ENCODE data around the gene SLC38A10. TPM values are rescaled to one million over a fixed set of nuclear protein-coding genes. Genes with fewer than 3 reads are reported as not detected.

The SLC38A10 gene
- total RNA-seq: 35.5 and 49.2 TPM in 2 replicates

DNA sequence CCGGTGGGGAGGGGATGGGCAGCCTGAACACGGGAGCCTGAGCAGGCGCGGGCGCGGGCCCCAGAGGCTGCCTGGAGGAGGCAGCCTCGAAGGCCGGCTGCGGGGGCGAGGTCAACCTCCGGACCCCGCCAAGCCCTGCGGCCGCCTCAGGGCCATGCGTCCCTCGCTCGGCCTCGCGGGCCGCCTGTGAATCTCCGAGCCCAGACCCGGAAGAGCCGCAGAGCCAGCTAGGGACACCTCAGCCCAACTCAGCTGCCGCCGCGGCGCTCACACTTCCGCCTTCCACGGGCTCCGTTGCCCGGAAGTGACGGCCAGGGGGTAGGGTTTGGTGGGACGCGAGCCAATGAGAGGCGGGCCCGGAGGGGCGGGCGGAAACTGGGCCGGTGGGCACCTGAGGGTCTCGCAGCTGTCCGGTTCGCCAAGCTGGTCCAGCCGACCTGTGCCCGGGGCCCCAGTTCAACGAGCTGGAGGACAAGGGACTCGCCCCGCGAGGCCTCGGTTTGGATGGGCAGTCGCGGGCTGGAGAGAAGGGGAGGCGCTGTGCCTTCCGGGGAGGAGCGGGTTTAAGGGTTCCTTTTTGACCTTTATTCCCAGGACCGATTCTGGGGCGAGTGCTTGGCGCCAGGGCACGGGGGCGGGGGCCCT is at the start of gene SLC38A10:
TSS of gene SLC38A10 (minus strand) at position 277 of the 645 bp plus-strand sequence. CDS start 386 bp downstream, outside the sequence.
- H3K27me3 ChIP-seq (ENCODE audit: control insufficient read depth, insufficient read depth, low read length): no peaks in the 10 kb centered on the region
- DNase-seq (ENCODE audit: low read depth): peak; percentile 71
- H3K4me3 ChIP-seq (ENCODE audit: low read depth, low read length): peak within 1 kb of the TSS; percentile 94
- TF ChIP-seq, protein P1, sequence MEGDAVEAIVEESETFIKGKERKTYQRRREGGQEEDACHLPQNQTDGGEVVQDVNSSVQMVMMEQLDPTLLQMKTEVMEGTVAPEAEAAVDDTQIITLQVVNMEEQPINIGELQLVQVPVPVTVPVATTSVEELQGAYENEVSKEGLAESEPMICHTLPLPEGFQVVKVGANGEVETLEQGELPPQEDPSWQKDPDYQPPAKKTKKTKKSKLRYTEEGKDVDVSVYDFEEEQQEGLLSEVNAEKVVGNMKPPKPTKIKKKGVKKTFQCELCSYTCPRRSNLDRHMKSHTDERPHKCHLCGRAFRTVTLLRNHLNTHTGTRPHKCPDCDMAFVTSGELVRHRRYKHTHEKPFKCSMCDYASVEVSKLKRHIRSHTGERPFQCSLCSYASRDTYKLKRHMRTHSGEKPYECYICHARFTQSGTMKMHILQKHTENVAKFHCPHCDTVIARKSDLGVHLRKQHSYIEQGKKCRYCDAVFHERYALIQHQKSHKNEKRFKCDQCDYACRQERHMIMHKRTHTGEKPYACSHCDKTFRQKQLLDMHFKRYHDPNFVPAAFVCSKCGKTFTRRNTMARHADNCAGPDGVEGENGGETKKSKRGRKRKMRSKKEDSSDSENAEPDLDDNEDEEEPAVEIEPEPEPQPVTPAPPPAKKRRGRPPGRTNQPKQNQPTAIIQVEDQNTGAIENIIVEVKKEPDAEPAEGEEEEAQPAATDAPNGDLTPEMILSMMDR (IDR thresholded peaks at IDR 0.05; ENCODE audit: insufficient read depth, low read length, severe bottlenecking): peak; percentile 16
- FAIRE-seq: no peak
- H3K36me3 ChIP-seq (ENCODE audit: control insufficient read depth, insufficient read depth, low read length): peaks cover 3% of the 10 kb centered on the region

DNA sequence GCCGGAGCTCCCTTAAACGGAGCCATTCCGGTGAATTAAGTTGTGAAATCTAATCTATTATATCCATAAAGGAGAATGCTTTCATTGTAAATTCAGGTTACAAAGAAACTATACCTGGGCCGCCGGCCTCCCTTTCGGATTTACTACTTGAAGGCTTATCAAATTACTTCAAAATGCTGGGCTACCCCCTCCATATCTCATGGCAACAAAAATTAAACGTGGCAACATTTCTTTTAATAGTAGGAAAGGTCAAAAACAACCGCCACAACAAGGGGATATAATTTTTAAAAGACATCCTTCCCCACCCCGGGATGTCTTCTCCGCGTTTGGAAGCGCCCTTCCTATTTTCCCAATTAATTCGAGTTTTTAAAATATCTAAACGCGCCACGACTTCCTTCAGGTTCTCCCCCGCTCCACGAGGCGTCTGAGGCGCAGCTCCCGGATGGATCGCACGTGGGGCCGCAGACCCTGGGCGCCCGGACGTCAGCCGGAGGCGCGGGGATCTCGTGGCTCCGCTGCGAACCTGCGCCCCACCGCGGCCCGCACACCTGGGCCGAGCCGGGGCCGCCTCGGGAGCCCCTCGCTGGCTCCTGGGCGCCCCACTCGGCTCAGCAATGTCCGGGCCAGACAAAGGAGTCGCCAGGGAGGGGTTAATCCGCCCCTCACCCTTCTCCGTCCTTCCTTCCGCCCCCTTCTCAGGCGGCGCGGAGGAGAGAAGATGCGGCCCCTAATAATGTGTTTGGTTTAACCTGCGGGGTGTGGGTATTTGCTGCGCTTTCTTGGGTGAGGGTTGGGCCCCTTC is 47.4 kb upstream of the SLC38A10 start:
- Histone ChIP-seq H3K4me3 (ENCODE audit: low read depth, low read length) (peak overlapping the region; percentile 87), H3K27me3 (ENCODE audit: control insufficient read depth, insufficient read depth, low read length) (no peaks in the 10 kb centered on the region), H3K36me3 (ENCODE audit: control insufficient read depth, insufficient read depth, low read length) (no peaks in the 10 kb centered on the region)
- DNase-seq (ENCODE audit: low read depth): no peak
- TF ChIP-seq, protein P1 (IDR thresholded peaks at IDR 0.05; ENCODE audit: insufficient read depth, low read length, severe bottlenecking): no peak
- FAIRE-seq: no peak

DNA sequence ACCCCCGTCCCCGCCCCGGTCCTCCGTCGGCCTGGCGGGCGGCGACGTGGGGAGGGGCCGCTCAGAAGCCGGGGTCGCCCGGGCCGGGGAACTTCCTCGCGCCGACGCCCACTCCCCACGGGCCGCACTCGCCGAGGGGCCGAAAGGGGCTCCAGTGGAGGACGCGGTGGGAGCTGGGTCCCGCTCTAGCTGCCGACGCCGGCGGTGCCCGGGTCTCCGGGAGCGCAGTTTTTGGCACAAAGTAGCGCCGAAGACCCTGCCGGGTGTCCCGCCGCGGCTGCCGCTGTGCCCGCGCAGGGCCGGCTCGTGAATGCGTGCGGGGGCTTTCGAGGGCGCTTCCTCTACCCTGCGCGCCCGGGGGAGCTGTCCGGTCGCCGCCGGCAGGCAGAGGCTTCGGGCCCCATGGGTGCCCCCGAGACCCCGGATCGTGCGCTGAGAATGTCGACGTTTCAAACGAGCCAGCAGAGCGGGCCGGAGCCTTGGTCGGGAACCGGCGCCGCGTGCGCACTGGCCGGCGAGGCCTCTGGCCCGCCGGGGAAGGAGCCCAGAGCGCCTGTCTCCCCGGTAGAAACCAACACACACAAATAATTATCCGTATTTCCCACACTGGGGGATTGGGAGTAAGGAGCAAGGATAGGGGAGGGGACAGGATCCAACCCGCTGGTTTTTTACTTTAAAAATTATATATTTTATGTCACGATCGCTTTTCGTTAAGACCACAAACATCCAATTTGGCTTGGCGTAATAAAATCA is 46.6 kb upstream of the SLC38A10 start:
- FAIRE-seq (no peak), DNase-seq (ENCODE audit: low read depth) (no peak)
- H3K36me3 ChIP-seq (ENCODE audit: control insufficient read depth, insufficient read depth, low read length): no peaks in the 10 kb centered on the region
- peak overlapping the region; percentile 87 for H3K4me3 ChIP-seq (ENCODE audit: low read depth, low read length)
- no peaks in the 10 kb centered on the region for H3K27me3 ChIP-seq (ENCODE audit: control insufficient read depth, insufficient read depth, low read length)
- TF ChIP-seq, protein P1 (IDR thresholded peaks at IDR 0.05; ENCODE audit: insufficient read depth, low read length, severe bottlenecking): no peak

DNA sequence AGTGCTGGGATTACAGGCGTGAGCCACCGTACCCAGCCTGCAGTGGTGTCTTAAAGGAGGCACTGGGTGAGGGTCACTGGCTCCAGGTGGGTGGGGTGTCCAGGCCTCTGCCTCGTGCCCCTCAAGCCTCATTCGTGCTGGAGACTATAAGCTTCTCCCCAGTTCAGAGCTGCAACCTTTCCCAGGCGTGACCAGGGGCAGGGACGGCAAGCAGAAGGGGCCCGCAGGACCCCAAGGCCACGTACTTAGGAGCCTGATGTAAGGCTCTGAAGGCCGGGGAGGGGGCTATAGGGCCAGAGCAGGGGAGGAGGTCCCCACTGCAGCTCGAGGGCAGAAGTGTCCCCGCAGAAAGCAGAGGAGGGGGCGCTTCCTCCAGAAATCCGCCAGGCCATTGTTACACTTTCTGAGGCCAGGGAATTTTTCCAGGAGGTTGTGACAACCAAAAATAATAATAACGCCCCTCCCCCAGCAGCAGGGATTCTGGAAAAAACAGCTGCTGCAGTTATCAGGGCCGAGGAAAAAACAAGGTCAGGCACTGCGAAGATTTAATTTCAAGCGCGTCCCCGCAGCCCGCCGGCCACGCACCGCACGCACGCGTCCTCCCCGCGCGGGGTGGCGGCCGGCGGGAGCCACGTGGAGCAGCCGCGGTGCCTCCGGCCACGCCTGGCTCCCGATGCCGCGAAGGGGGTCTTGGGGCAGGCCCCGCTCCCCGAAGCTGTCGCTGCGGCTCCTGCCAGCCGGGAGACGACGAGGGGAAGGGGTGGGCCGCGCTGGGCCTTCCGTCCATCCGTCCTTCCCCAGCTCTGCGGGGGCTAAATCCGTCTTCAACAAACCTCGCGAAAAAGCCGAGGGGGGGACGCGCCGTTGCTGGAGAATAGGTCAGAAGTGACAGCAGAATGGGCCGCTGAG is 45.8 kb upstream of the SLC38A10 start:
- no peaks in the 10 kb centered on the region for H3K36me3 ChIP-seq (ENCODE audit: control insufficient read depth, insufficient read depth, low read length)
- DNase-seq (ENCODE audit: low read depth) (no peak), FAIRE-seq (no peak)
- H3K4me3 ChIP-seq (ENCODE audit: low read depth, low read length): peak overlapping the region; percentile 87
- TF ChIP-seq, protein P1 (IDR thresholded peaks at IDR 0.05; ENCODE audit: insufficient read depth, low read length, severe bottlenecking): no peak
- no peaks in the 10 kb centered on the region for H3K27me3 ChIP-seq (ENCODE audit: control insufficient read depth, insufficient read depth, low read length)
